ENCODE measurements around the gene IQCH.

DNA sequence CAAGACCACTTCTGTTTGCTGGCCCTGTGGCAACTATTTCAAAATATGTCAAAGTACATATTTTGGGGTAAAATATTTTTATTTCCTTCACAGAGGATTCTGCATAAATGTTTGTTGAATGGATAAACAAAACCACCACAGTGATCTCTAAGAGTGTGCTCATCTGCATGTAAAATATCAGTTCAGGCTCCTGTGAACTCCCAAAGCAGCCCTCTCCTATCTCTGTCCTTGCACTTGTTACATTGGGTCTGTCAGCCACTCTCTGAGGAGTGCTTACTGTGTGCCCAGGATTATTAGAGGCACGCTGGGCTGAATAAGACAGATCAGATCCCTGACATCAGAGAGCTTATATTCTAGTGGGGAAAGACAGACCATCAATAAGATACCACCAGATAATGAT lies 27.1 kb downstream of the IQCH start:
- TF ChIP-seq POLR2A (IDR thresholded peaks at IDR 0.05), result no peak
- TF ChIP-seq, protein P1, sequence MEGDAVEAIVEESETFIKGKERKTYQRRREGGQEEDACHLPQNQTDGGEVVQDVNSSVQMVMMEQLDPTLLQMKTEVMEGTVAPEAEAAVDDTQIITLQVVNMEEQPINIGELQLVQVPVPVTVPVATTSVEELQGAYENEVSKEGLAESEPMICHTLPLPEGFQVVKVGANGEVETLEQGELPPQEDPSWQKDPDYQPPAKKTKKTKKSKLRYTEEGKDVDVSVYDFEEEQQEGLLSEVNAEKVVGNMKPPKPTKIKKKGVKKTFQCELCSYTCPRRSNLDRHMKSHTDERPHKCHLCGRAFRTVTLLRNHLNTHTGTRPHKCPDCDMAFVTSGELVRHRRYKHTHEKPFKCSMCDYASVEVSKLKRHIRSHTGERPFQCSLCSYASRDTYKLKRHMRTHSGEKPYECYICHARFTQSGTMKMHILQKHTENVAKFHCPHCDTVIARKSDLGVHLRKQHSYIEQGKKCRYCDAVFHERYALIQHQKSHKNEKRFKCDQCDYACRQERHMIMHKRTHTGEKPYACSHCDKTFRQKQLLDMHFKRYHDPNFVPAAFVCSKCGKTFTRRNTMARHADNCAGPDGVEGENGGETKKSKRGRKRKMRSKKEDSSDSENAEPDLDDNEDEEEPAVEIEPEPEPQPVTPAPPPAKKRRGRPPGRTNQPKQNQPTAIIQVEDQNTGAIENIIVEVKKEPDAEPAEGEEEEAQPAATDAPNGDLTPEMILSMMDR (IDR thresholded peaks at IDR 0.05), result no peak
- no peak for TF ChIP-seq POLR2AphosphoS5 (IDR thresholded peaks at IDR 0.05)
